A549 (cell line): ENCODE results near the gene BCL10. TPM values are rescaled to one million over a fixed set of nuclear protein-coding genes. Genes with fewer than 3 reads are reported as not detected.
A peak's percentile ranks its signal among the peaks of the same experiment; 100 is the strongest.

Experiments used
- ATAC-seq, 2 experiments: fragments of 200-7000 bp in 1 of 2; fragments of >200 bp in 1 of 2; cut with Nextera tagmentation in 1 of 2; cut with Tn5 transposase in 1 of 2; 3 replicates each; pipeline versions ENCODE4 v1.8.0 to v1.9.1; 2018 to 2020; ENCODE audit warnings: mild to moderate bottlenecking in 1 of 2, moderate library complexity in 1 of 2
- CTCF ChIA-PET: fragments of 300-600 bp; sonication (Branson Sonifier 250); formaldehyde crosslinking; extraction: SDS; loops from one replicate; lab custom pipeline; 2021; ENCODE audit warnings: antibody characterized with exemption, inconsistent platforms; lab: Yijun Ruan, JAX
- POLR2A ChIA-PET: fragments of 350-600 bp; formaldehyde crosslinking; extraction: SDS; loops from one replicate; lab custom pipeline; 2021; ENCODE audit warnings: antibody characterized with exemption, inconsistent platforms; lab: Yijun Ruan, JAX
- DNase-seq, 2 experiments: peaks; one replicate each; pipeline versions ENCODE4 v3.0.0 to v3.0.0-alpha.2; 2011 to 2016; ENCODE audit warnings: low read depth in 1 of 2, low spot score in 1 of 2
- FAIRE-seq: peaks from 2 replicates; lab custom pipeline; 2011; peaks lifted over from hg19 to GRCh38; lab: Jason Lieb, UNC
- H3K27ac ChIP-seq, 2 experiments: fragments of >200 bp; sonication (Bioruptor Twin); formaldehyde crosslinking; 3 replicates each; pipeline ENCODE4 v1.5.1; 2016 to 2017
- H3K4me1 ChIP-seq: fragments of >200 bp; sonication (Bioruptor Twin); formaldehyde crosslinking; 3 replicates; pipeline ENCODE4 v1.6.1; 2016
- H3K4me2 ChIP-seq: fragments of >200 bp; sonication (Bioruptor Twin); formaldehyde crosslinking; 3 replicates; pipeline ENCODE4 v1.6.1; 2016
- H3K4me3 ChIP-seq: fragments of >200 bp; sonication (Bioruptor Twin); formaldehyde crosslinking; 3 replicates; pipeline ENCODE4 v1.5.1; 2016
- H3K9me3 ChIP-seq: fragments of >200 bp; sonication (Bioruptor Twin); formaldehyde crosslinking; 3 replicates; pipeline ENCODE4 v1.6.1; 2016
- ATOH8 ChIP-seq: fragments of 250-450 bp; sonication (Bioruptor Pico); IDR thresholded peaks from 2 replicates; pipeline ENCODE4 v1.5.0; 2020; ENCODE audit warnings: low read depth, mild to moderate bottlenecking, moderate library complexity
- CHD2 ChIP-seq: fragments of 150-350 bp; IDR thresholded peaks from 2 replicates; pipeline ENCODE4 v1.6.1; 2014; ENCODE audit warnings: low read length; ENCODE audit not compliant: partially characterized antibody
- CTCF ChIP-seq: fragments of >200 bp; sonication (Bioruptor Twin); formaldehyde crosslinking; IDR thresholded peaks from 3 replicates; pipeline ENCODE4 v1.5.1; 2016
- FOSL2 ChIP-seq, 2 experiments: fragments of 450-650 bp in 1 of 2; fragments of >200 bp in 1 of 2; sonication (Bioruptor Twin) in 1 of 2; formaldehyde crosslinking; IDR thresholded peaks; 2 replicates each; pipeline versions ENCODE4 v1.5.0 to v1.6.1; 2016 to 2020; ENCODE audit warnings: mild to moderate bottlenecking in 1 of 2, moderate library complexity in 1 of 2
- HES2 ChIP-seq: fragments of >200 bp; sonication (Bioruptor Twin); formaldehyde crosslinking; IDR thresholded peaks from 2 replicates; pipeline ENCODE4 v1.6.1; 2016
- HOXB5 ChIP-seq: fragments of 250-450 bp; sonication (Bioruptor Pico); IDR thresholded peaks from 2 replicates; pipeline ENCODE4 v1.5.0; 2020; ENCODE audit warnings: mild to moderate bottlenecking, moderate library complexity
- KDM5A ChIP-seq: fragments of 200-600 bp; sonication (generic); IDR thresholded peaks from 2 replicates; pipeline ENCODE4 v1.6.1; 2016; ENCODE audit warnings: antibody characterized with exemption, mild to moderate bottlenecking
- MAX ChIP-seq: IDR thresholded peaks from 2 replicates; pipeline ENCODE4 v1.6.1; 2012
- MYC ChIP-seq: IDR thresholded peaks from 2 replicates; pipeline ENCODE4 v1.6.1; 2012; ENCODE audit warnings: mild to moderate bottlenecking, inconsistent platforms, low read length, improper control_type of control experiment, borderline replicate concordance
- NPAS2 ChIP-seq: fragments of 250-450 bp; sonication (Bioruptor Pico); IDR thresholded peaks from 2 replicates; pipeline ENCODE4 v1.8.0; 2022; ENCODE audit warnings: mild to moderate bottlenecking, moderate library complexity, borderline replicate concordance
- PHF8 ChIP-seq: fragments of 200-600 bp; sonication (generic); IDR thresholded peaks from 2 replicates; pipeline ENCODE4 v1.6.1; 2016; ENCODE audit warnings: low read depth, mild to moderate bottlenecking, antibody characterized with exemption, moderate library complexity, borderline replicate concordance
- POLR2A ChIP-seq: IDR thresholded peaks from 2 replicates; pipeline ENCODE4 v1.6.1; 2012; ENCODE audit warnings: mild to moderate bottlenecking, low read length
- RAD21 ChIP-seq, 2 experiments: fragments of >200 bp in 1 of 2; sonication (Bioruptor Twin) in 1 of 2; formaldehyde crosslinking in 1 of 2; IDR thresholded peaks in 1 of 2; conservative IDR thresholded peaks in 1 of 2; 2 replicates in 1 of 2; 3 replicates in 1 of 2; pipeline ENCODE4 v1.6.1; 2012 to 2018; ENCODE audit warnings: inconsistent platforms in 1 of 2
- RCOR1 ChIP-seq: fragments of 150-350 bp; IDR thresholded peaks from 2 replicates; pipeline ENCODE4 v1.6.1; 2014; ENCODE audit warnings: antibody characterized with exemption, low read length, low read depth
- SMC3 ChIP-seq: fragments of >200 bp; sonication (Bioruptor Twin); formaldehyde crosslinking; IDR thresholded peaks from 3 replicates; pipeline ENCODE4 v1.6.1; 2018; ENCODE audit warnings: inconsistent platforms
- SREBF2 ChIP-seq: fragments of 450-650 bp; IDR thresholded peaks from 2 replicates; pipeline ENCODE4 v1.6.1; 2014; ENCODE audit warnings: mild to moderate bottlenecking, moderate library complexity
- TP53 ChIP-seq: fragments of 250-450 bp; sonication (Bioruptor Pico); IDR thresholded peaks from 2 replicates; pipeline ENCODE4 v1.5.0; 2021; ENCODE audit warnings: mild to moderate bottlenecking, moderate library complexity
- USF2 ChIP-seq: fragments of 450-650 bp; IDR thresholded peaks from 2 replicates; pipeline ENCODE4 v1.6.1; 2014; ENCODE audit warnings: antibody characterized with exemption
- ZFP36 ChIP-seq: fragments of 450-650 bp; IDR thresholded peaks from 2 replicates; pipeline ENCODE4 v1.6.1; 2014; ENCODE audit warnings: borderline replicate concordance; ENCODE audit not compliant: partially characterized antibody
- WGBS: methylation state at CpG from one replicate; pipeline ENCODE4 v1.1.6; 2017; ENCODE audit errors: missing lambda C conversion rate; 5-methylcytosine and 5-hydroxymethylcytosine counted together
- polyA plus RNA-seq, 4 experiments: library from polyadenylated mRNA; depleted of rRNA in 3 of 4; stranded (reverse); fragments of >200 nt; fragmentation: RNase III in 1 of 4; extraction: RNeasy Plus Mini Kit Qiagen cat#74134 plus additional on column Dnase treatment in 1 of 4; gene quantifications; 2 replicates in 3 of 4; 3 replicates in 1 of 4; pipeline ENCODE4 v1.2.3, GENCODE V29; 2011 to 2017

BCL10 gene
- polyA plus RNA-seq, 2 of the 4 experiments (the other 2 are of a cell fraction), result 8.9 to 15.5 TPM

GRCh38 chr1:85307987-85308832, 31.8 kb upstream of the BCL10 start:
- DNase-seq, result peak; percentile 69 to 84
- H3K9me3 ChIP-seq, result no peaks in the 10 kb centered on the region
- TF ChIP-seq CTCF (peak; percentile 98), PHF8 (no peak), TP53 (CRISPR knock-in tag) (no peak), HES2 (no peak), FOSL2 (IDR thresholded peaks at IDR 0.05) (no peak), FOSL2 (CRISPR knock-in tag; IDR thresholded peaks at IDR 0.05) (peak; percentile 43), NPAS2 (no peak), ATOH8 (CRISPR knock-in tag) (no peak), MAX (peak; percentile 37; the same call in 1 of the 2 replicates), KDM5A (no peak), RAD21 (conservative IDR thresholded peaks at IDR 0.05 in 1 of 2, IDR thresholded peaks at IDR 0.05 in 1 of 2) (peak; percentile 99), SMC3 (peak; percentile 99)
- H3K4me3 ChIP-seq, result no peak overlapping the region
- POLR2A ChIA-PET, result interaction anchor here (1.0 to 1.4 kb wide), 2 partner anchors 272 to 274 kb away, joined by 3 to 12 read pairs; partner anchors contain the start of gene CCN1
- no peak for FAIRE-seq
- H3K4me2 ChIP-seq, result peak overlapping the region; percentile 50
- CTCF ChIA-PET, result interaction anchor here (0.6 to 4.1 kb wide), 80 partner anchors 9 to 1248 kb away, joined by 3 to 46 read pairs (median 6); partner anchors contain the start of genes BCL10, CCN1 and DDAH1
- peaks cover 7% of the 10 kb centered on the region; the same call in 2 of the 3 replicates for H3K4me1 ChIP-seq
- peak; percentile 98 to 100 for ATAC-seq
- WGBS, result 25% methylated on average over 25 of the region's 27 CpGs
- peak overlapping the region; percentile 59 to 74; a peak in 4 of 6 replicates for H3K27ac ChIP-seq

GRCh38 chr1:85306236-85306635, 29.8 kb upstream of the BCL10 start:
- TF ChIP-seq CHD2 (no peak), SREBF2 (no peak), USF2 (no peak), POLR2A (no peak), MYC (no peak), ZFP36 (no peak), PHF8 (no peak), RCOR1 (no peak), HOXB5 (CRISPR knock-in tag) (no peak)
- ChIA-PET POLR2A (no interaction called here), CTCF (interaction anchor here (0.7 to 1.1 kb wide), 2 partner anchors 147 to 387 kb away, joined by 3 to 4 read pairs; no protein-coding TSS in a partner anchor)
- FAIRE-seq, result no peak
- no peak overlapping the region for H3K4me2 ChIP-seq
- no peak overlapping the region for H3K27ac ChIP-seq
- ATAC-seq, result no peak
- H3K4me3 ChIP-seq, result no peak overlapping the region
- H3K4me1 ChIP-seq, result peaks cover 7% of the 10 kb centered on the region; the same call in 2 of the 3 replicates
- no peak for DNase-seq
- H3K9me3 ChIP-seq, result no peaks in the 10 kb centered on the region
- 82% methylated on average over 4 of the region's 4 CpGs for WGBS
